Germinal center (tissue), 1 donor: ENCODE data around the gene HNRNPA1.
"Not testable (repeated sequence)": the region's sequence is repeated elsewhere in the genome, so short reads cannot be mapped to it uniquely, and the experiment has no call there.

Experiments used
- DNase-seq: peaks from one replicate; pipeline ENCODE4 v3.0.0; 2012; ENCODE audit warnings: mixed read lengths, low spot score

The HNRNPA1 gene

DNA sequence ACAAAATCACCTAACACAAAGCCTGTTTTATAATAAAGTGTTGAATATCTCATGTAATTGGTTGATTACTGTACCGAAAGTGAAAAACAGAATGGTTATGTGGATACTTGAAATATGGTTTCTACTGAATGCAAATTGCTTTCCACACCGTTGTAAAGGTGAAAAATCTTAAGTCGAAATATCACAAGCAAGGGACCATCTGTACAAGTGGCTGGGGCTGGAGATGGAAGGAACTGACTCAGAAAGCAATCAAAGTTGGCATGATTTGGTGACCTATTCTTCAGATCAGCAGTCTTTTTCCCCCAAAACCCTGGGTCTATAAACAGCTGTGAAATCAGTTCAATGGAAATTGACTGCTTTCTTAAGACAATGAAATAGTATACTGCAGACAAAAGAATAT, 4.2 kb upstream of the HNRNPA1 start:
- no peak for DNase-seq

DNA sequence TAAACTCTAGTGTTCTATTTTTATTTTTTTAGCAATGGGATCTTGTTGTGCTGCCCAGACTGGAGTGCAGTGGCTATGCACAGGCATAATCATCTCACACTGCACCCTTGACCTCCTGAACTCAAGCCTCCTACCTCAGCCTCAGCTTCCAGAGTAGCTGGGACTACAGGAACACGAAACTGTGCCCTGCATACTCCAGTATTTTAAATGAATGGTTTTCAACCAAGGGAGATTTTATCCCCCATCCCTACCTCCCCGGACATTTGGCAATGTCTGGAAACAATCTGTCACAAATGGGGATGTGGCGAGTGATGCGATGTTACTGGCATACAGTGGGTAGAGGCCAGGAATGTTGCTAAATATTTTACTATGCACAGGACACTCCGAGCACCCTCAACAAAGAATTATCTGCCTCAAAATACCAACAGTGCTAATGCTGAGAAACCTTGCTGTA, 2.7 kb upstream of the HNRNPA1 start:
- no peak for DNase-seq

DNA sequence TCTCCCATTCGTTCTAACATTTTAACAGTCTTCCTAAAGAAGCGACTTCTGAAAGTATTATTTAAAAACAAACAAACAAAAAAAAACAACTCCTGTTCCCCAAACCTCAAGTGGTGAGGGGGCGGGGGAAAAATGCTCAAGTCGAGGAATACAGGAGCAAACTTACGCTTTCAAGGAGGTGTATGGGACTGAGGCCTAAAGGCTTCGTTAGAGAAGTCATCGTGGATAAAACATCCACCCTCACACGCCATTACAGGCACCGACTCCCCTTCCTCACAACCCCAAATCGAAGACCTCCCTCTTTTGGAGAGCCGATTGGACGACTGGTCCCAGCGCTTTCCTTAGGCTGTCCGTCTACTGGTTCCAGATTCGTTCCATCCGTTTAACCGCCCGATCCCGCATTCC, 1.3 kb upstream of the HNRNPA1 start:
- no peak for DNase-seq

DNA sequence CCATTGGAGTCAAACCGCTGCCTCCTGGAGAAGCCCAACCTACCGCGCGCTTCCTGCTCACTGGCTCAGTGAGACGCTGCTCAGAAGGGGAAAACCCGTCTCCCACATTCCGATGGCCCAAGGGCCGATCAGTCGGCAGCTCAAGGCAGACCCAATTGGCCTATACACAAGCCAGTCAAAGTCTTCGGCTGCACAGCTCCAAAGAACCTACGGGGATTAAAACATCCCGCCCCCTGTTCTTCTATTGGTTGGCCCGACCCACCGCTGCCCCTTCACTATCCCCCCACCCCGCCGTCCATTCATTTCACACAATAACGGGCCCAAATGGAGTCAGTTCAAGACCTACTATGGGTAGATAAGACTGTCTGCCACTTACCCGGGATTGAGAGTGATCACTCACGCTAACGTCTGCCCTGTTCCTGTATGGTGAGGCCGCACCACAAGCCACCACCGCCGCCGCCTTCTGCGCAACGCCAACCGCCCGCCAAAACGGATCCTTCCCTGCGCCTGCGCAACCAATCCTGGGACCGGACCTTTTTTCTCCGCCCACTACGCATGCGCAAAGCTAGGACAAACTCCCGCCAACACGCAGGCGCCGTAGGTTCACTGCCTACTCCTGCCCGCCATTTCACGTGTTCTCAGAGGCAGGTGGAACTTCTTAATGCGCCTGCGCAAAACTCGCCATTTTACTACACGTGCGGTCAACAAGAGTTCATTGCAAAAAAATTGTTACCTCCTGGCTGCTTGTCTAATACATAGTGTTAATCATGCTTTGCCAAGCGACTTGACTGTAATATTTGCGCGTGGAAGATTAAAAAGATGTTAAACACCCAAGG, 676 bp upstream of the HNRNPA1 start, which contains the start of gene CBX5:
Gene CBX5, minus strand, starts transcription at position 491 of the 836 bp plus-strand sequence. CDS start 22,472 bp downstream, outside the sequence.
- peak; percentile 99 for DNase-seq

GRCh38 chr12:54281261-54281638, 724 bp downstream of the HNRNPA1 start:
- not testable (repeated sequence) for DNase-seq

- DNase-seq, result not testable (repeated sequence)
Measured at GRCh38 chr12:54281694-54282093, 1.2 kb downstream of the HNRNPA1 start.

DNA sequence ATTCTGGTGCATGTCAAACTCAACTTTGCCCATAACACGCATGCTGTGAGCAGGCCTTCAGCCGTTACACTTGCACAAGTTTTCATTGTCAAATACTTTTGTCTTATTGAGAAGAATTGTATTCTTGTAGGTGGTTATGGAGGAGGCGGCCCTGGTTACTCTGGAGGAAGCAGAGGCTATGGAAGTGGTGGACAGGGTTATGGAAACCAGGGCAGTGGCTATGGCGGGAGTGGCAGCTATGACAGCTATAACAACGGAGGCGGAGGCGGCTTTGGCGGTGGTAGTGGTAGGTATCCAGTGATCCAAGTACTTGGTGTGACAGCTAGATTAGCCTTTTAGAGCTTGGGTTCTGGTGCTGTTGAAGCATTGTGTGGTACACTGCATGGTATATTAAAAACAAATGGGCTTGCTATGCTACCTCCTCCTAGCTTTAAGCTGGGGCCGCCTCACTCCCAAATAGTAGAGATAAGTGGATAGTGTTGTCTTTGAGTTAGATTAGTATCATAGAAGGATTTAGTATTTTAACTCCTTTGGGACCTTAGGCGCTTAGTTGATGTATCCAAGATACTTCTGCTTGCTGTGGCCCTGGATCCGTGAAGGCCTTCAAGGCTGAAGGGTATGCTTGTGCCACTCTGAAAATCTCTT, 2.5 kb downstream of the HNRNPA1 start:
- no peak for DNase-seq

DNA sequence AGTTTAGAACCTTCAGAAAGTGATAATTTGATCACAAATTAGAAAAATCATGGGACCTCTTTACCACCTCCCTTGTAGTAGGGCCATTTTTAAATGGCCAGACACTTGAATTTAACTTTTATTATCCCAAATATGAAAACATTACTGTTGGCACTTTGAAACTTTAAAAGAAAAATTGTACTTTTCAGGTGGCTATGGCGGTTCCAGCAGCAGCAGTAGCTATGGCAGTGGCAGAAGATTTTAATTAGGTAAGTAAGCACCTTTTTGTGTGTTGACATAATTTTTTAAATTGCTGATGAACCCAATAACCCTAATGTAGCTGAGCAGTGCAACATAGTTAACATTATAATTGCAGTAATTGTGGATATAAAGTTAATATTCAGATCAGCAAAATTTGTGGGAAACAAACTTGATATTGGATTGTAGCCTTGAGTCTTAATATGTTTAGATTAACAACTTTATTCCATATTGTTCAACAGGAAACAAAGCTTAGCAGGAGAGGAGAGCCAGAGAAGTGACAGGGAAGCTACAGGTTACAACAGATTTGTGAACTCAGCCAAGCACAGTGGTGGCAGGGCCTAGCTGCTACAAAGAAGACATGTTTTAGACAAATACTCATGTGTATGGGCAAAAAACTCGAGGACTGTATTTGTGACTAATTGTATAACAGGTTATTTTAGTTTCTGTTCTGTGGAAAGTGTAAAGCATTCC, 3.7 kb downstream of the HNRNPA1 start:
- not testable (repeated sequence) for DNase-seq

- DNase-seq, result no peak
Measured at GRCh38 chr12:54285150-54286041, 4.9 kb downstream of the HNRNPA1 start.

DNA sequence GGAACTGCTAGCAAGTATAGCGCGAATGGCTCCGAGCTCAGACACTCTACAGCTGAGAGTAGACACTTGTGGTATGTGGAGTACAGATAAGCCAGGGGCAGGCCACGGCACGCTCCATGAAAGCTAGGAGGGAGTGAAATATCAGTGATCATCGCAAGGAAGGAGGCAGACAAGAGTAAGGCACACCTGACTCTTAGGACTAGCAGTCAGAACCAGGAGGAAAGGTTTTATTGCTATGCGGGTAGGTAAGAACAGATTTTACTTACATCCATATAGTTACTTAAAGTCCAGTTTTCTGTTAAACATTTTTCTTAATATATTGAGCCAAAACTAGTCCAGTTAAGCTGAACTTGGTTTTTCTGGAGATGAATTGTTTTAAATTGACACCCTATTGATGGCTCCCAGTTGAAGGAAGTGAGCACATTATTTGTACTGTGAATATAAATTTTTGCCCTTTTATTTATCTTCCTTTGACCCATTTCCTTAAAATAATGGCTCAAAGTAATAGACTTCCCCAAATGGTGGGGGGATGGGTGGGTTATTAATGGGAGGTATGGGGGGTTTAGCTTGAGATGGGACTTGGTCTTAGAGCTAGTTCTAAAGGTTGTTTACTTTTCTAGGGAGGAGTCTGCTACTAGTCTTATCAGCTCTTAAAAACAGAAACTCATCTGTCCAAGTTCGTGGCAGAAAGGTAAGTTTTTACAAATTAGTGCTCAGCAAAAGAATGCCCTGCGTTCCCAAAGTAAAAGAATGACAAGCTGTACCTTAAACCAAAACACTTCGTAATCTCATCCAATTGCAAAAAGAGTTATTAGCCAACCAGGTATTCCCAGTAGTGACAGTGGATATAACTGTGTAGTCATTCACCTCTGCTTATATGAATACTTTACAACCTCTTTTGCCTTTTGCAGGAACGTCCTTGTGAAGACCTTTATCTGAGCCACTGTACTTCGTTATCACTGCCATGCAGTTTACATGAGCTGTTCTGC, 5.8 kb downstream of the HNRNPA1 start:
- DNase-seq, result no peak

- DNase-seq, result no peak
Measured at GRCh38 chr12:54287261-54288157, 7.0 kb downstream of the HNRNPA1 start.

DNA sequence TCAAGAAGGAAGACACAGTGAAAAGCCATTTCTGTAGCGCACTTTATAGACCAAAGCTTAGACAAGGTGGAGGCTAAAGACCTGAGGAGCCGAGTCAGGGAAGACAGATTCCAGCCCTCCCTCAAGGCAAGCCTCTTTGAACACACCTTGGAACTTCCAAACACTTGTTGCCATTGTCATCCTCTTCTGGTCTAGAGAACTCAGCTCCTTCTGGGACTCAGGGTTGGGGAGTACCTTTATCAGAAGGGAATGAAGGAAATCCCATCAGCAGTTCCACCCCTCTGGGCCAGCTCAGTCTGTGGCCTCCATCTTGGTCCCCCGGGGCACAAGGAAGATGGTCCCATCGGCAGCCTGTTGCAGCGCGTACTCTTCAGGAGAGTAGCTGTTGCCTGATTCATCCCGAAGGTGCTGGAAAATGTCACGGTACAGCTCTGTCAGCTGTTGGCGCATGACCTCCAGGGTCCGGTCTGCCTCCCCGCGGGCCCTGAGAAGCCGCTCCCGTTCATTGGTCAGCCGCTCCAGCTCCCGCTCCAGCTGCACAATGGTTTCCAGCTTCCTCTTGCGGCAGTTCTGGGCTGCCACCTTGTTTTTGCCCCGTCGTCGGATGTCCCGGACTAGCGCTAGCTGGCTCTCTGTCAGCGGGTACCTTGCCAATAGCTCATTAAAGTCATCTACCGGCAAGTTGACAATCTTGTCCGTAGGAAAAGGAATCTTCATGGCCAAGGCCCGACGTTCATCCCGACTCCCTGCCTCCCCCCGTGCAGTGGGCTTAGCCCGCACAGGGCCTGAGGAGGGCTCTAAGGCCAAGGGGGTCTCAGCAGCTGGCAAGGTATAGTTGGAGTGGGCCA, 11.8 kb downstream of the HNRNPA1 start:
- DNase-seq, result no peak

DNA sequence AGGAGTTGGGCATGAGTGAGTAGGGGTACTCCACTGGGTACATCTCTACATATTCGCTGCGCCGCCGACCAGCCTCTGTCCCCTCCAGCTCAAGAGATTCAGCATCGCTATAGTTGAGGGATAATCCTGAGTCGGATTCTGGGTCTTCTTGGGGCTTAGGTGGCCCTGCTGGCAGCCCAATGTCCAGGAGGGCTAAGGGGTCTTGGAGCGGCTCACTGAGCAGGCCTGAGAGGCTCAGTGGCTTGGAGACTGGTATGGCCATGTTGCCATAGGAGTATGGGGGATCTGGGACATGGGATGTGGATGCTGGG, 12.4 kb downstream of the HNRNPA1 start:
- DNase-seq, result no peak

DNA sequence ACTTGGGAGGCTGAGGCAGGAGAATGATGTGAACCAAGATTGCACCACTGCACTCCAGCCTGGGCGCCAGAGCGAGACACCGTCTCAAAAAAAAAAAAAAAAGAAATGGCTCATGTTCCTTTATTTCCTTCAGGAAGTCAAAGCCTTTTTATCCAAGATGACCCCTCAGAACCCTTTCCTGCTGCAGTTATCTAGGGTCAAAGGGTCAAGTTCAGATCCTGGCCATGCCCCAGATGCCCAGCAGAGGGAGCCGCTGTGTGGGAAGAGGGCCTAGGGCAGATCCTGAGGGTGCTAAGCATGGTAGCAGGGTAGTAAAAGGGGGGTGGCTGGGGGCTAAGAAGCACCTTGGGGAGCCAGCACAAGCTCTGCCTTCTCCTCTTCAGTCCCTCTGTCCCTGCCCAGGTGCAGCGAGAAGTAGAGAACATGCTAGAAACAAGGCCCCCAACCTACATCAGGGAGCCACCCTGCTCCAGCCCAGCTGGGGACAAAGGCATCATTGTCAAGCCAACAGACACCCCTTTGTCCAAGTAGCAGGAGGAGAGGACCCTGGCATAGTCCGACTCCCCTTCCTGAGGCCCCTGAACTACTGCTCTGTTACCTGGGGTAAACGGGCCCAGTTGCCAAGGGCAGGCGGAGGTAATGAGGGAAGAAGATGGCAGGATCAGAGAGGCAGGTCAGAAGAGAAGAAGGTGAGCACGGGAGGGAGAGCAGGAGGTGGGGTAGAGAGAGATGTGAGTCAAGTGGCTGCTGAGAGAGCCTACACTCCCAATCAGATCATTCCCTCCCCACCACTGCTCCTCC, 13.8 kb downstream of the HNRNPA1 start:
- DNase-seq, result peak; percentile 61

DNA sequence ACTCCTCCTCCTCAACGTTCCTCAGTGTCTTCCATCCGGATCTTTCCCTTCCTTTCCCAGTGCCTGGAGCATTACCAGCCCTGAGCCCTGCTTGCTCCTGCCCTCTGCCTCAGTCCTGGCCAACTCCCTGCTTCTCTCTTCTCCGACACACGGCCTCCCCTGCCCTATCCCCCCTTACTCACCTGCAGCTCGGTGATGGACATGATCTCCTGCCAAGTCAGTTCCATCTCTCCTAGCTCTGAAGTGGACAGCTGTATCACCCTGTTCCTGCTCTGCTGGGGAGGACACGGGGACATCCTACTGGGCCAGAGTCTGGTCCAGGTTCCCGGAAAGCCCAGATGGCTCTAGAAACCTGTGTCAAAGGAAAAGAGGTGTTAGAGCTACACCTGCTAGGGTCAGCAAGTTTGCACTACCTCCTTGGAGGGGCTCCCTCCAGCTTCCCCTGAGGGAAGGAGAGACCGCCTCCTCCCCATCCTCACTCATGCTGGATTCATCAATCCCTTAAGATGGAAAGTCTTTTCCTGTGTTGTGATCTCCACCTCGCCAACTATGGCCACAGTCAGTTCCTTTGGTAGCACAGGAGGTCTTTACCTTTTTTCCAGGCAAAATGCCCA, 14.5 kb downstream of the HNRNPA1 start:
- no peak for DNase-seq

GRCh38 chr12:54296393-54297099, 16.0 kb downstream of the HNRNPA1 start:
- no peak for DNase-seq

GRCh38 chr12:54298904-54299303, 18.4 kb downstream of the HNRNPA1 start:
- DNase-seq, result no peak
